Erythroblast (primary cell): ENCODE data around the gene EMP2.

Source experiments
- GATA1 ChIP-seq: IDR thresholded peaks from 2 replicates; pipeline ENCODE4 v1.6.1; 2011; ENCODE audit warnings: low read depth, mild to moderate bottlenecking, control low read depth, low read length, moderate library complexity
- POLR2A ChIP-seq: IDR thresholded peaks from 2 replicates; pipeline ENCODE4 v1.6.1; 2011; ENCODE audit warnings: mild to moderate bottlenecking, low read length

DNA sequence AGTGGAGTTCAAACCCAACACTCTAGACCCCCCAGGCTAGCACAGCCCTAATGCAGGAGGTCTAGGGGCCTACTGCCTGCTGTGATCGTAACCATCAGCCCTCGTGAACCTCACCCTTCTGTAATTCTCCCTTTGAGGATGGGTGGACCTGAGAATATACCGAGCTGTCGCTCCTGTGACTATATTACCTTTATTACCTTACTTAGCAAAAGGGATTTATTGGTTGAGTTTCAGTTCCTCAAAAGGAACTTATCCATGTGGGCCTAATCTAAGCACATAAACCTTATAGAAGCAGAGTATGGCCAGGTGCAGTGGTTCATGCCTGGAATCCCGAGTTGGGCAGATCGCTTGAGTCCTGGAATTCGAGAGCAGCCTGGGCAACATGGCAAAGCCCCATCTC is 19.2 kb upstream of the EMP2 start:
- TF ChIP-seq POLR2A (no peak), GATA1 (no peak)
